Upper lobe of left lung (tissue), 4 donors: ENCODE data around the gene NOS1AP.

ENCODE experiments used
- CTCF ChIP-seq, 6 experiments: fragments of 450-650 bp in 4 of 6; fragments of 200-600 bp in 2 of 6; sonication (generic) in 2 of 6; IDR thresholded peaks; one replicate each; pipeline ENCODE4 v1.5.1; 2016 to 2019; ENCODE audit warnings: antibody characterized with exemption in 6 of 6
- EP300 ChIP-seq, 4 donors: sonication (generic); formaldehyde crosslinking; IDR thresholded peaks; one replicate each; pipeline ENCODE4 v1.5.1; 2017; ENCODE audit warnings: antibody characterized with exemption in 4 of 4, control low read depth in 2 of 4
- POLR2AphosphoS5 ChIP-seq, 2 donors: sonication (generic); formaldehyde crosslinking; IDR thresholded peaks; one replicate each; pipeline ENCODE4 v1.5.1; 2017; ENCODE audit warnings: antibody characterized with exemption in 2 of 2

GRCh38 chr1:162283657-162284056 lies 214.2 kb downstream of the NOS1AP start:
- TF ChIP-seq CTCF (IDR thresholded peaks at IDR 0.05) (no peak), POLR2AphosphoS5 (IDR thresholded peaks at IDR 0.05) (no peak), EP300 (IDR thresholded peaks at IDR 0.05) (no peak)
